HepG2 (cell line): ENCODE data around the gene FGFR2. TPM values are rescaled to one million over a fixed set of nuclear protein-coding genes. Genes with fewer than 3 reads are reported as not detected.

ENCODE experiments used
- ATAC-seq: fragments of 200-7000 bp; cut with Tn5 transposase; 3 replicates; pipeline ENCODE4 v1.9.1; 2020; ENCODE audit warnings: mild to moderate bottlenecking, moderate library complexity
- BruUV-seq: library from RNA; stranded (reverse); fragments of 400-500 nt; replicated peaks from 2 replicates; lab custom pipeline; 2021; lab: Mats Ljungman, UMichigan
- CTCF ChIA-PET: fragments of 300-600 bp; formaldehyde crosslinking; extraction: SDS; loops from one replicate; lab custom pipeline; 2021; ENCODE audit warnings: low total read pairs, inconsistent platforms, low intra/inter-chr PET ratio; lab: Yijun Ruan, JAX
- POLR2A ChIA-PET: fragments of 350-600 bp; sonication (Branson Sonifier 250); formaldehyde crosslinking; loops from one replicate; lab custom pipeline; 2020; ENCODE audit warnings: antibody characterized with exemption, inconsistent platforms; lab: Yijun Ruan, JAX
- DNase-seq: peaks from one replicate; pipeline ENCODE4 v3.0.0-alpha.2; 2015; ENCODE audit warnings: low spot score
- FAIRE-seq: peaks from 3 replicates; lab custom pipeline; 2011; peaks lifted over from hg19 to GRCh38; lab: Jason Lieb, UNC
- H2AFZ ChIP-seq: one replicate; pipeline ENCODE4 v1.6.1; 2011; ENCODE audit warnings: low read length, inconsistent platforms
- H3K27ac ChIP-seq: fragments of 300-600 bp; 3 replicates; pipeline ENCODE4 v1.8.0; 2011; ENCODE audit warnings: mixed run types, mild to moderate bottlenecking, mixed read lengths, low read length, inconsistent platforms; ENCODE audit not compliant: insufficient read depth; ENCODE audit errors: extremely low read length
- H3K27me3 ChIP-seq, 2 experiments: fragments of 200-600 bp in 1 of 2; 2 replicates in 1 of 2; 3 replicates in 1 of 2; pipeline versions ENCODE4 v1.6.0 to v1.8.0; 2011; ENCODE audit warnings: low read length in 2 of 2, mild to moderate bottlenecking in 2 of 2, moderate library complexity in 2 of 2, inconsistent platforms in 1 of 2; ENCODE audit not compliant: insufficient read depth in 2 of 2, control insufficient read depth in 1 of 2
- H3K36me3 ChIP-seq, 2 experiments: fragments of 200-600 bp in 1 of 2; replicated peaks in 1 of 2; 2 replicates in 1 of 2; 3 replicates in 1 of 2; pipeline versions ENCODE4 v1.5.1 to v1.8.0; 2011; ENCODE audit warnings: low read length in 2 of 2, inconsistent platforms in 1 of 2; ENCODE audit not compliant: insufficient read depth in 2 of 2, control insufficient read depth in 1 of 2
- H3K4me1 ChIP-seq: 2 replicates; pipeline ENCODE4 v1.5.1; 2012; ENCODE audit warnings: low read length, inconsistent platforms; ENCODE audit not compliant: insufficient read depth
- H3K4me2 ChIP-seq: 2 replicates; pipeline ENCODE4 v1.6.0; 2011; ENCODE audit warnings: low read depth, low read length, inconsistent platforms
- H3K4me3 ChIP-seq, 3 experiments: fragments of 200-600 bp in 1 of 3; sonication (generic), shearing (Covaris generic) in 1 of 3; replicated peaks in 1 of 3; 2 replicates each; pipeline ENCODE4 v1.5.1; 2011 to 2016; ENCODE audit warnings: low read length in 3 of 3, inconsistent platforms in 2 of 3, low read depth in 2 of 3, mild to moderate bottlenecking in 2 of 3, control low read depth in 1 of 3, mixed read lengths in 1 of 3; ENCODE audit not compliant: insufficient read depth in 1 of 3
- H3K79me2 ChIP-seq: one replicate; pipeline ENCODE4 v1.6.1; 2011; ENCODE audit warnings: low read length, inconsistent platforms; ENCODE audit not compliant: insufficient read depth
- H3K9ac ChIP-seq: 2 replicates; pipeline ENCODE4 v1.6.0; 2011; ENCODE audit warnings: mild to moderate bottlenecking, low read depth, low read length, inconsistent platforms; ENCODE audit not compliant: insufficient read depth
- H3K9me3 ChIP-seq: 2 replicates; pipeline ENCODE4 v1.5.1; 2012; ENCODE audit warnings: mild to moderate bottlenecking, low read length
- H4K20me1 ChIP-seq: 2 replicates; pipeline ENCODE4 v1.6.0; 2011; ENCODE audit warnings: inconsistent platforms, mild to moderate bottlenecking, low read length, moderate library complexity; ENCODE audit not compliant: insufficient read depth
- HDAC1 ChIP-seq: sonication (generic); formaldehyde crosslinking; IDR thresholded peaks from 2 replicates; pipeline ENCODE4 v1.5.1; 2020; ENCODE audit warnings: mild to moderate bottlenecking, missing genetic modification reagents
- HNRNPLL ChIP-seq: fragments of 200-400 bp; formaldehyde crosslinking; IDR thresholded peaks from 2 replicates; pipeline ENCODE4 v1.6.1; 2017; ENCODE audit warnings: mild to moderate bottlenecking, low read depth, low read length; ENCODE audit not compliant: poor library complexity, severe bottlenecking
- NCOA2 ChIP-seq: sonication (generic); formaldehyde crosslinking; IDR thresholded peaks from 2 replicates; pipeline ENCODE4 v1.8.0; 2022; ENCODE audit warnings: inconsistent platforms
- ZNF326 ChIP-seq: sonication (generic); formaldehyde crosslinking; IDR thresholded peaks from 2 replicates; pipeline ENCODE4 v1.4.0; 2020; ENCODE audit warnings: missing genetic modification reagents, borderline replicate concordance
- ZNF343 ChIP-seq: sonication (generic); formaldehyde crosslinking; IDR thresholded peaks from 2 replicates; pipeline ENCODE4 v1.4.0; 2020; ENCODE audit warnings: mild to moderate bottlenecking, missing genetic modification reagents
- ZNF562 ChIP-seq: sonication (generic); formaldehyde crosslinking; IDR thresholded peaks from 2 replicates; pipeline ENCODE4 v1.8.0; 2022; ENCODE audit warnings: missing genetic modification reagents, borderline replicate concordance
- ZNF713 ChIP-seq: sonication (generic); formaldehyde crosslinking; IDR thresholded peaks from 2 replicates; pipeline ENCODE4 v1.4.0; 2020; ENCODE audit warnings: mild to moderate bottlenecking, missing genetic modification reagents
- ZNF775 ChIP-seq: sonication (generic); formaldehyde crosslinking; IDR thresholded peaks from 2 replicates; pipeline ENCODE4 v1.4.0; 2020; ENCODE audit warnings: missing genetic modification reagents, mild to moderate bottlenecking, moderate library complexity, borderline replicate concordance
- WGBS: methylation state at CpG from one replicate; pipeline ENCODE4 v1.1.6; 2017; ENCODE audit warnings: low lambda C conversion rate; 5-methylcytosine and 5-hydroxymethylcytosine counted together
- in situ Hi-C: cut with HindIII; loops from 2 replicates; pipeline ENCODE4 v1.10.0; 2017; ENCODE audit warnings: low pct_unique_long_range_greater_than_20kb; ENCODE audit not compliant: extremely low pct_ligation_motif_present
- intact Hi-C: fragments of 100-400 bp; cut with micrococcal nuclease; formaldehyde crosslinking; loops from one replicate; pipeline ENCODE4 v1.10.0; 2022; ENCODE audit not compliant: unreplicated experiment
- polyA plus RNA-seq, 8 experiments: library from polyadenylated mRNA; depleted of rRNA in 3 of 8; stranded (reverse) in 7 of 8; unstranded in 1 of 8; fragments of >200 nt; fragmentation: Illumina TruSeq in 4 of 8; extraction: Trizol in 4 of 8; gene quantifications; 2 replicates each; pipeline versions ENCODE4 v1.2.1 to v1.2.3, GENCODE V29; 2011 to 2016; ENCODE audit warnings: low read depth in 4 of 8, missing spikeins in 1 of 8, mixed read lengths in 1 of 8; ENCODE audit not compliant: insufficient read depth in 1 of 8
- total RNA-seq, 5 experiments: library from RNA; depleted of rRNA; stranded (reverse); fragments of >200 nt; fragmentation: Illumina TruSeq; extraction: Trizol; gene quantifications; 2 replicates each; pipeline ENCODE4 v1.2.3, GENCODE V29; 2016; ENCODE audit warnings: low read depth in 1 of 5

FGFR2 gene
- total and polyA plus RNA-seq, 2 of the 13 experiments (the other 11 are each of a cell fraction or from before 2014, with no cell fraction given): 1.6 to 2.6 TPM

DNA sequence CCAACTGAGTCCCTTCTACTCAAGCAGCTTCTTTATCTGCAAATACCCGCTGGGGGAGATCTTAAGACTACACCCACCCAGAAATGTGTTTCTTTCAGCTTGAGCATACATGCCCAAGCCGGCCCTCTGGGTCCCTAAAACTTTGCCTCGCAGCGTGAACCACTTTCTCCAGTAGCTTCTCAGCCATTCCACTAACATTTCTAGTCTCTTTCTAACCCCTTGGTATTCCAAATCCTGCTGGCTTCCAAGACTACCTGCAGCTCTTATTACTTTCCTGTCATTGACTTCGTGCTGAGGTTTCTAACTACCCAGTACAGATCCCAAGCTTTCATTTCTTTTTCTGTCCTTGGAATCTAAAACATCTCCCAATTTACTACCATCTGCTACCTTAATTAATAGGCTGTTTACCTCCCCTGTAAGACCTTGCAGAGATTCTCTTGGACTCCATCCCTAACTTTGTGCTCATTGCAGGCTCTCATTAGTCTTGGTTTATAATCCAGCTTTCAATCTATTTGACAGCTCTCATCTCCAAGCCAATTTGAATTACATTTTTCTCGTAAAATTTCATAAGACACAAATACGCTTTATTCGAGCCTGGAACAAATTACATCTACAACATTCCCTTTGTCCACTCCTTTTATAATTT lies 153.6 kb downstream of the FGFR2 start:
- in situ Hi-C loops: no loop called here
- Histone ChIP-seq H3K4me1 (no peaks in the 10 kb centered on the region), H3K4me2 (no peak overlapping the region), H3K4me3 (no peak overlapping the region), H4K20me1 (no peaks in the 10 kb centered on the region), H2AFZ (no peak overlapping the region), H3K9me3 (no peaks in the 10 kb centered on the region), H3K9ac (no peak overlapping the region), H3K79me2 (no peaks in the 10 kb centered on the region), H3K27me3 (no peaks in the 10 kb centered on the region), H3K27ac (no peak overlapping the region), H3K36me3 (no peaks in the 10 kb centered on the region)
- WGBS: 41% methylated on average over 8 of the region's 8 CpGs
- TF ChIP-seq HNRNPLL (no peak), HDAC1 (CRISPR knock-in tag) (no peak), ZNF775 (CRISPR knock-in tag) (no peak), ZNF343 (CRISPR knock-in tag) (no peak), ZNF713 (CRISPR knock-in tag) (no peak), ZNF562 (CRISPR knock-in tag) (no peak), ZNF326 (CRISPR knock-in tag) (no peak), NCOA2 (CRISPR knock-in tag) (no peak)
- DNase-seq (no peak), FAIRE-seq (no peak), ATAC-seq (no peak)
- BruUV-seq: no TSS peak
- intact Hi-C loops: no loop called here
- ChIA-PET CTCF (no interaction called here), POLR2A (no interaction called here)
